Thyroid gland (tissue), 4 donors: Measurements from ENCODE around the gene SDHAF1.

Experiments used
- CTCF ChIP-seq, 6 experiments: fragments of 200-600 bp in 3 of 6; fragments of 450-650 bp in 3 of 6; sonication (generic) in 3 of 6; IDR thresholded peaks; one replicate each; pipeline ENCODE4 v1.5.1; 2016 to 2019; ENCODE audit warnings: antibody characterized with exemption in 6 of 6, mild to moderate bottlenecking in 2 of 6, inconsistent platforms in 1 of 6, moderate library complexity in 1 of 6
- POLR2A ChIP-seq, 2 donors: fragments of 450-650 bp; IDR thresholded peaks; one replicate each; pipeline ENCODE4 v1.6.1; 2017; ENCODE audit warnings: antibody characterized with exemption in 2 of 2, mild to moderate bottlenecking in 2 of 2, moderate library complexity in 1 of 2

- TF ChIP-seq POLR2A (IDR thresholded peaks at IDR 0.05), result no peak
- no peak for TF ChIP-seq CTCF (IDR thresholded peaks at IDR 0.05)
Observed at GRCh38 chr19:35977446-35978222, 17.4 kb upstream of the SDHAF1 start.
